Cardiac septum (tissue), 1 donor: ENCODE data around the gene IFFO2. TPM values are rescaled to one million over a fixed set of nuclear protein-coding genes. Genes with fewer than 3 reads are reported as not detected.

ENCODE experiments used
- DNase-seq: peaks from one replicate; pipeline ENCODE4 v3.0.0-alpha.2; 2020; ENCODE audit warnings: low spot score
- intact Hi-C: fragments of 100-400 bp; cut with DNase I; formaldehyde crosslinking; loops from one replicate; pipeline ENCODE4 v1.14.0; 2022
- total RNA-seq: library from RNA; stranded (reverse); fragmentation: NEBNext Ultra II Directional; extraction: Animal tissue kit (Norgen Biotek cat#: 25700); gene quantifications from one replicate; pipeline ENCODE4 v1.2.1, GENCODE V29; 2021
- donor health status: DM: no; HTN: no; CAD: no.

Gene IFFO2
- total RNA-seq, 1 donor from 2014 or later: 4.6 TPM

GRCh38 chr1:18884727-18885126 lies 71.7 kb downstream of the IFFO2 start:
- no peak for DNase-seq

DNA sequence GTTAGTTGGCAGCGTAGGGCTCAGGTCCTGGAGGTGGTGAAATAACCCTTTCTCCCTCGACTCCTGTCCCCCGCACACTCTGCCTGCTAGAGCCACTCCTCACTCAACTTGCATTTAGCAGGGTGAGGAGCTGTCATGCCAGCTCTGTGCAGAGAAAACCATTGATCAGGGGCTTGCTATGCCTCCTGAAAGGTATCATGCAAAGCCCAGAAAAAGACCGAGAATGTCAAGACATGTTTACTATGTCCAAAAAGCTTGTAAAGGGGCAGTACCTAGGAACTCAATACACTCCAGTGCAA lies 72.1 kb downstream of the IFFO2 start:
- intact Hi-C loops: loop anchor here (5.0 kb wide), 1 partner anchor 213 kb away; no protein-coding TSS in a partner anchor
- no peak for DNase-seq

More at GRCh38 chr1:18884727-18885126, 71.7 kb downstream of the IFFO2 start:
- intact Hi-C loops: loop anchor here (5.0 kb wide), 1 partner anchor 213 kb away; no protein-coding TSS in a partner anchor

- intact Hi-C loops: loop anchor here (5.0 kb wide), 1 partner anchor 213 kb away; no protein-coding TSS in a partner anchor
- no peak for DNase-seq
These were observed 72.6 kb downstream of the IFFO2 start for GRCh38 chr1:18883636-18884418.

DNA sequence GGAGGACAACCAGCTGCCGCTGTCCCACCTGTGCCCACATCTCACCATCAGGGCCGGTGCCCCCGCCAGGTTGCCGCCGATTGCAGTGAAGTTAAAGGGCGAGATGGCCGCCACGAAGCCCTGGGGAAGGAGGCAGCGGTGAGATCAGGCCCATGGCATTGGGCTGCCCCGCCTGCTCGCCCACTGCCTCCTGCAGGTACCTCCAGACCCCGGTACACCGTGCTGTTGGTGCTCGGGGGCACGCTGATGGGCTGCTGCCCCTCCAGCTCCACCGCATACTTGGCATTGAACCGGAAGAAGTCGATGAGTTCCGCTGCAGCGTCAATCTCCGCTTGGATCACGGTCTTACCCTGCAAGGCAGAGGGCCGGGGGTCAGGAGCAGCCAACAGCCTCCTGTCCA lies 73.4 kb downstream of the IFFO2 start:
- intact Hi-C loops: loop anchor here (5.0 kb wide), 1 partner anchor 214 kb away; no protein-coding TSS in a partner anchor
- no peak for DNase-seq

DNA sequence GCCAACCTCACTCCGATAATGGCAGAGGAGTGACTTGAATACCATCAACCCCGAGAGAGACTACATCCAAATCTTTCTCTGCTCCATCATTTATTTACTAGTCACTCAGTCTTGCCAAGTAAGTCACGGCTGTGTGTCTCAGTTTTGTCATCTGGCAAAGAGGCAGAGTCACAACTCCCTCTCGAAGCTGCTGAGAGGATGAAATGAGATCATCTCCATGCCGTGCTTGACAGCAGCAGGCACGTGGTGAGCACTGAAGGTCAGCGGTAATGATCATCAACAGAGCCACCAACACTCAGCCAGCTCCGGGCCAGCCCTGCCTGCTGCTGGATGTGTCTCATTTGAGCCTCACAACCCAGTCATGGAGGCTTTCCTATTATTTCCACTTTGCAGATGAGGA lies 74.0 kb downstream of the IFFO2 start:
- DNase-seq: no peak
- intact Hi-C loops: loop anchor here (5.0 kb wide), 1 partner anchor 215 kb away; no protein-coding TSS in a partner anchor

- intact Hi-C loops: loop anchor here (5.0 kb wide), 1 partner anchor 215 kb away; no protein-coding TSS in a partner anchor
- no peak for DNase-seq
These were observed 74.6 kb downstream of the IFFO2 start for GRCh38 chr1:18881642-18882431.

DNA sequence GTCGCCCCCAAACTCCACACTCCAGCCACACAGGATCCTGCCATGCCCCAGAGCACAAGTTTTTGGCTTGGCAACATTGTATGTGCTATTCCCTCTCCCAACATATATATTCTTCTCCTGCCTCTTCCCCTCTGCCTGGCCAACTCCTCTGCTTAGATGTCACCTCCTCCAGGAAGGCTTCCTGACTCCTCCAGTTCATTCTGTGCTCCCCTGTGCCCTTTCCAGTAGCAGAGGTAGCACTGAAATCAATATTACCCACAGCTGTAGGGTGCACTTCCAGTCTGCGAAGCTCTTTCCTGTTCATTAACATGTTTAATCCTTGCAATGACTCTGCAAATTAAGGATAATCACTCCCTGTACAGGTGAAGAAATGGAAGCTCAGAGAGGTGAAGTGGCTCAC lies 75.3 kb downstream of the IFFO2 start:
- intact Hi-C loops: loop anchor here (5.0 kb wide), 1 partner anchor 216 kb away; no protein-coding TSS in a partner anchor
- DNase-seq: no peak

DNA sequence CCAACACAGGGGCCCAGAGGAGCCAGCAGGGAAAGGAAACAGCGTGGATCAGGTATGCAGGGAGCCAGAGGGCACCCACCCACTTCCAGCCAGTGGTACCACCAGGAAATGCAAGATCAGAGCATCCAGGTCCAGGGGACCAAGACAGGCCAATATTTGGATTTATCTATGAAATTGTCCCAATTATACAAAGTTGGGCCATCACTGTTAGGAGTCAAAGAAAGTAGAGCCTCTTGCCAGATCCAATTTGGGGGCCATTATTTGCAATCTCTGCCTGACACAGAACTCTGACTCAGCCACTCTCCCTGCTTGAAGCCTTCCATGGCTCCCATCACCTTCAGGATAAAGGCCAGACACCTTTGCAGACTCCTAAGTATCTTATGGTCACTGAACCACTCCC lies 75.9 kb downstream of the IFFO2 start:
- no peak for DNase-seq
- intact Hi-C loops: loop anchor here (5.0 kb wide), 1 partner anchor 217 kb away; no protein-coding TSS in a partner anchor

DNA sequence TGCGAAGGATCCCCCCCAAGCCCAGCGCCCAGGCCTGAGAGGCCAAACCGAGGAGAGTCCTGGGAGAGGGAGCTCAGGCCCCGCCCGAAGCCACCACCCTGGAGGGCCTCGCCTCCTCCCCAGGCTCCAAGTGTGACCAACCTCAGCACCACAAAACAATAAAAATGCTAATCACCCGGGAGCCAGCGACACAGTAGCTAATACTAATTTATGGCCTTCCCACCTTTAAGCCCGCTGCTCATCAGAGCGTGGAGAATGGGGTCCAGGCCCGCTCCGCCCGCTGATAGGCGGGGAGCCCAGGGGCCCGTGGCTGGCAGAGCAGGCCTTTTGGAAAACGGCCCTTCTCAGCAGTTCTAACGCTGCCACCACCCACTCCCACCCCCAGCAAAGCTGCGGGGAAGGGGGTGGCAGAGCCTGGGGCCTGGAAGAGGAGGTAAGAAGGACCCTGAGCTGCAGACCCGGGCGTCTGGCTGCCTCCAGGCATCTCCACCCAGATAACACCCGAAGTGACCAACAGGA lies 76.6 kb downstream of the IFFO2 start:
- intact Hi-C loops: loop anchor here (5.0 kb wide), 1 partner anchor 217 kb away; no protein-coding TSS in a partner anchor
- DNase-seq: no peak

- no peak for DNase-seq
- intact Hi-C loops: no loop called here
These were observed 77.2 kb downstream of the IFFO2 start for GRCh38 chr1:18879215-18879790.

GRCh38 chr1:18878538-18879214 lies 77.8 kb downstream of the IFFO2 start:
- intact Hi-C loops: no loop called here
- no peak for DNase-seq

DNA sequence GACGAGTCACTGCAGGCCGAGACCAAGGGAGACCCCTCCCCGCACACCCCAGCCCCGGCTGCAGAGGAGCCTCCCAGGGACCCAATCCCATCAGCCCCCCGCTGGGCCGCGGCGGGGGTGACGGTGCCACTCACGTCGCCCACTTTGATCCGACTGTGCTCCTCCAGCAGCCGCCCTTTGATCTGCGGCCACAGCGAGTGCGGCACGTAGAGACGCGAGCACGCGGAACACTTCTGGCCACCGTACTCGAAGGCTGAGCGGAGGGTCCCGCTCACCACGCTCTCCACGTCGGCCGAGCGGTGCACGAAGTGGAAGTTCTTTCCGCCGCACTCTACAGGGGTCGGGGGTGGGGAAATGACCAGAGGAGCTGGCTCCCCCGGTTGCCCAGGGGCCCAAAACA lies 79.2 kb downstream of the IFFO2 start:
- DNase-seq: no peak
- intact Hi-C loops: no loop called here

DNA sequence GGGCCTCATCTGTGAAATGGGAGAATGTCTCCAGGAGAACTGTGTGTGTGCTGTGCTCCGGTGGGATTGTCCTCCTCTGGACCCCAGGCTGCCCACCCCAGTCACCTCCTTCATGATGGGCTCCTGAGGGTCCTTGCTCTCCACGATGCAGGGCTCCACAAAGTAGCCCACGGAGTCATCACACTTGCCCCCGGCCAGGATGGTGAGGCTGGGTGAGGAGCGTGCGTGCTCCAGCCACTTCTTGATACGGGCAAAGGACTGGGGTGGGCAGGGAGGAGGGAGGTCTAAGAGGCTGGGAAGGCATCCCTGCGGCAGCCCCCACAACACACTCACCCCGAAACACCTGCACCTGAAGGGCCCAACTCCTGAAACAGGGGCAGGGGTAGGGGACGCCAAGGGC lies 80.3 kb downstream of the IFFO2 start:
- intact Hi-C loops: no loop called here
- DNase-seq: no peak

- no peak for DNase-seq
- intact Hi-C loops: loop anchor here (1.0 kb wide), 1 partner anchor 278 kb away; no protein-coding TSS in a partner anchor
These were observed 80.7 kb downstream of the IFFO2 start for GRCh38 chr1:18875796-18876128.

DNA sequence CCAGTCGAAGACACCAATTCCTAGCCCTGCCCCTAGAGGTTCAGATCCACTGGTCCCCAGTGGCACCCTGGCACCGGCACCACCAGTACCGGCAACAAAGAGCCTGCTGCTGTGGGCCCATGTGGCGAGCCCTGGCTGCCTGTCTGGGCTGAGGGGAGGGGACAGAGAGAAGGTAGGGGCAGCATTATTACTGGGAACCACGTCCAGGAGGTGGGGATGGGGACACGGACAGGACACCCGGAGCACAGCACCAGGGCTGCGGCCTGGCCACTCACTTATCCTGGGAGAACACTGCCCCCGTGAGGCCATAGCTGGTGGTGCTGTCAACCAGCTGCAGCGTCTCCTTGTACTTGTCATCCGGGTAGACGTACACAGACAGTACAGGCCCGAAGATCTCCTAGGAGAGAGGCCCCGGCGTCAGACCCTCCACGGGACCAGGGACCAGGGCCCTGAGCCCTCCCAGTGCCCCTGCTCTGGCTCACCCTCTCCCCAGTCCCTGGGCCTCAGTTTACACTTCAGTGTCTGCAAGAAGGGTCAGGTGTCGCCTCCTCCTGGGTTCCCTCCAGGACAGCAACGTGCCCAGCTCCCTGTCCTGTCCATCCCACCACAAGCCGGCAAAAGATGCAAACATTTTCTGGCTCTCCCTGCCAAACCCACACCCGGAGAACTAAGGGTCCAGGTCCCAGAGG lies 81.2 kb downstream of the IFFO2 start:
- no peak for DNase-seq
- intact Hi-C loops: loop anchor here (1.0 kb wide), 1 partner anchor 278 kb away; no protein-coding TSS in a partner anchor

- DNase-seq: no peak
- intact Hi-C loops: no loop called here
These were observed 81.9 kb downstream of the IFFO2 start for GRCh38 chr1:18874600-18874999.

DNA sequence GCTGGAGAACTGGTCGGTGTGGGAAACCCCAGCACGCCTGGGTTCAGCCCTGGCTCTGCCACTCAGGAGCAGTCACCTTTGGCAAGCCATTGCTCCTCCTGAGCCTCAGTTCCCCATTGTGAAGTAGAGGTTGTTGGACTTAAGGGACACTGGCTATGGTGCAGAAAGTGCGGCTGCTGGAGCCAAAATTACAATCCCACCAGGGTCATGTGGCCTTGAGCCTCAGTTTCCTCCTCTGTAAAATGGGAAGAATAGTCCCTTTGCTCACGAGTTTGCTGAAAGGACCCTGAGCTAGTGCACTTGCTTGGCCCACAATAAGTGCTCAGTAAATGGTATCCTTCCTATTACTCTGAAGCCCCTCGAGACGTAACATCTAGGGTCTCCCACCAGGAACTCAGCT lies 82.4 kb downstream of the IFFO2 start:
- intact Hi-C loops: no loop called here
- DNase-seq: no peak

- intact Hi-C loops: no loop called here
- no peak for DNase-seq
These were observed 84.3 kb downstream of the IFFO2 start for GRCh38 chr1:18872071-18872611.
